NCI-H1436 treated with DMSO at 0.1 percent for 48 hours (cell line): ENCODE data around the gene NFKBIZ.
"Not testable (repeated sequence)": the region's sequence is repeated elsewhere in the genome, so short reads cannot be mapped to it uniquely, and the experiment has no call there.

Experiments
- DNase-seq: peaks from one replicate; lab custom pipeline; 2025; lab: John Stamatoyannopoulos, UW

The NFKBIZ gene

GRCh38 chr3:101851072-101851770 is 1.9 kb downstream of the NFKBIZ start:
- DNase-seq: no peak

- DNase-seq: no peak
These were observed 2.8 kb downstream of the NFKBIZ start for GRCh38 chr3:101851850-101852714.

GRCh38 chr3:101852983-101853840 is 3.9 kb downstream of the NFKBIZ start:
- no peak for DNase-seq

- no peak for DNase-seq
These were observed 4.7 kb downstream of the NFKBIZ start for GRCh38 chr3:101853982-101854381.

- no peak for DNase-seq
These were observed 5.4 kb downstream of the NFKBIZ start for GRCh38 chr3:101854608-101855304.

GRCh38 chr3:101857301-101857741 is 8.0 kb downstream of the NFKBIZ start:
- no peak for DNase-seq

- DNase-seq: no peak
These were observed 9.2 kb downstream of the NFKBIZ start for GRCh38 chr3:101858464-101859030.

- no peak for DNase-seq
These were observed 10.7 kb downstream of the NFKBIZ start for GRCh38 chr3:101859882-101860448.

GRCh38 chr3:101861212-101861788 is 12.0 kb downstream of the NFKBIZ start:
- DNase-seq: no peak

GRCh38 chr3:101861789-101862415 is 12.6 kb downstream of the NFKBIZ start:
- no peak for DNase-seq

GRCh38 chr3:101862416-101863165 is 13.3 kb downstream of the NFKBIZ start:
- no peak for DNase-seq

- DNase-seq: not testable (repeated sequence)
These were observed 15.6 kb downstream of the NFKBIZ start for GRCh38 chr3:101864926-101865325.

- DNase-seq: no peak
These were observed 16.6 kb downstream of the NFKBIZ start for GRCh38 chr3:101865751-101866509.

GRCh38 chr3:101867511-101867910 is 18.2 kb downstream of the NFKBIZ start:
- DNase-seq: no peak

- no peak for DNase-seq
These were observed 18.7 kb downstream of the NFKBIZ start for GRCh38 chr3:101867996-101868395.

GRCh38 chr3:101868534-101869464 is 19.5 kb downstream of the NFKBIZ start:
- no peak for DNase-seq

- DNase-seq: no peak
These were observed 20.8 kb downstream of the NFKBIZ start for GRCh38 chr3:101870138-101870537.
